Effector memory CD8-positive, alpha-beta T cell (primary cell): Measurements from ENCODE around the gene IL4R.
"Not testable (repeated sequence)": the region's sequence is repeated elsewhere in the genome, so short reads cannot be mapped to it uniquely, and the experiment has no call there.

Source experiments
- ATAC-seq: fragments of 150-1000 bp; cut with Tn5 transposase; replicated peaks from 2 replicates; pipeline ENCODE4 v1.10.0; 2021; ENCODE audit warnings: mild to moderate bottlenecking, moderate library complexity
- DNase-seq, 3 experiments: peaks; one replicate each; pipeline ENCODE4 v3.0.0; 2021
- H3K27ac Mint-ChIP-seq, 2 donors: one replicate each; pipeline ENCODE4 v1.8.0; 2022; ENCODE audit warnings: mild to moderate bottlenecking in 2 of 2, mixed read lengths in 2 of 2, moderate library complexity in 2 of 2
- H3K27me3 Mint-ChIP-seq, 2 donors: one replicate each; pipeline ENCODE4 v1.8.0; 2022; ENCODE audit warnings: mixed read lengths in 2 of 2
- H3K36me3 Mint-ChIP-seq: one replicate; pipeline ENCODE4 v1.8.0; 2022; ENCODE audit warnings: mild to moderate bottlenecking, moderate library complexity, mixed read lengths; ENCODE audit not compliant: insufficient read depth
- H3K4me1 Mint-ChIP-seq, 2 donors: one replicate each; pipeline ENCODE4 v1.8.0; 2022; ENCODE audit warnings: low read depth in 2 of 2, mixed read lengths in 2 of 2
- H3K4me3 Mint-ChIP-seq, 2 donors: one replicate each; pipeline ENCODE4 v1.8.0; 2022; ENCODE audit warnings: mild to moderate bottlenecking in 2 of 2, mixed read lengths in 2 of 2, moderate library complexity in 2 of 2
- H3K9me3 Mint-ChIP-seq, 2 donors: one replicate each; pipeline ENCODE4 v1.8.0; 2022; ENCODE audit warnings: mixed read lengths in 2 of 2

Gene IL4R

GRCh38 chr16:27275394-27275793 is 38.4 kb upstream of the IL4R start:
- ATAC-seq: no peak
- no peak overlapping the region for H3K27ac Mint-ChIP-seq
- H3K4me3 Mint-ChIP-seq: no peak overlapping the region
- no peaks in the 10 kb centered on the region for H3K9me3 Mint-ChIP-seq
- no peak for DNase-seq
- no peaks in the 10 kb centered on the region for H3K4me1 Mint-ChIP-seq
- no peaks in the 10 kb centered on the region for H3K27me3 Mint-ChIP-seq
- H3K36me3 Mint-ChIP-seq: no peaks in the 10 kb centered on the region

DNA sequence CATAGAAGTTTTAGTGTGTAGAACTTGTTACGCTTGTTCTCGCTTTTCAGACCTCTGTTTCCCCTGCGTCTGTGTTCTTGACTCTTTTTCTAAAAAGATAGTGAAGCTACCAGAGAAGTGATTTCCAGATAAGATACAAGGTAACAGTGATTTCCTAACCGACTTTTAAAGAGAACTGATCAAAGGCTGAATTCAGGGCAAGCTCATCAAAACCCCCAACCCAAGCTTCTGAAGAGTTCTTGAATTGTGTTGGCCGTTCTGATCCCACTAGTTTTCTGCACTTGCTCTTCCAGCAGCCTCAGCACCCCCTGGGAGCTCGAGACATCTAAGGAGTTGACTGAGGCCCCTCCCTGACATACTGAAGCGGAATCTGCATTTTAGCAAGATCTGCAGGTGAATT is 32.5 kb upstream of the IL4R start:
- Mint-ChIP-seq H3K4me3 (no peak overlapping the region), H3K4me1 (no peaks in the 10 kb centered on the region), H3K36me3 (no peaks in the 10 kb centered on the region), H3K9me3 (no peaks in the 10 kb centered on the region), H3K27me3 (no peaks in the 10 kb centered on the region), H3K27ac (no peak overlapping the region)
- DNase-seq (no peak), ATAC-seq (no peak)

DNA sequence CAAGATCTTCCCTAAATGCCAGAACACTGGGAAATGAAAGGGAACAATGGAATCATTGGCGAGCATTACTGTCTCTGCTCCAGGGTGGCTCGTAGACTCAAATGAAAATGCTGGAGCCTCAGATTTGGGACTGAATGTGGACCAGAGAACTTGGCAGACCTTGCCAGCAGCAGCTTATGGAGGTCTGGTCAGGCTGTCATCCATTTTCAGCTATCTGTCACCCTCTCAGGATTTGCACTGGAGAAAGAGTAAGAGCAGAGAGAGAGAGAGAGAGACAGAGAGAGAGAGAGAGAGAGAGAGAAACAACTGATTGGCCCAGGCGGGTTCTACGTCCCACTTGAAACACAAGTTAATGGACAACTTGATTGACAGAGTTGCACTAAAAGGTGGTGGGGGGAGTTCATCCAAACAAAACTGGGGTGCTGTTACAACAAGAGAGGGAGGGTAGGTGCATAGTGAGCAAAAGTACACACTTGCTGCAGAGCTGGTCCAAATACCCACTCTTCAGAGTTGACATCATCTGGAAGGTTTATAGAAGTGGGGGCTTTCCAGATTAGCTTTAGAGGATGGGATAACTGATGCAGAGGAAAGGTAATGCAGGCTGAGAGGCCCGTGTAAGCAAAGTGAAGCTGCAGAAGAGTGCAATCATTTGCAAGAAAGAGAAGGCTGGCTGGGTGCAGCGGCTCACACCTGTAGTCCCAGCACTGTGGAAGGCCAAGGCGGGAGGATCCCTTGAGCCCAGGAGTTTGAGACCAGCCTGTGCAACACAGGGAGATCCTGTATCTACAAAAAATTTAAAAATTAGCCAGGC is 28.7 kb upstream of the IL4R start:
- H3K27me3 Mint-ChIP-seq: no peaks in the 10 kb centered on the region
- H3K4me1 Mint-ChIP-seq: peaks cover 0 to 2% of the 10 kb centered on the region in 2 donors
- no peak overlapping the region for H3K4me3 Mint-ChIP-seq
- no peak for DNase-seq
- ATAC-seq: no peak
- peaks cover 0 to 2% of the 10 kb centered on the region in 2 donors for H3K9me3 Mint-ChIP-seq
- H3K27ac Mint-ChIP-seq: peak overlapping the region in 1 of 2 donors; percentile 44
- no peaks in the 10 kb centered on the region for H3K36me3 Mint-ChIP-seq

DNA sequence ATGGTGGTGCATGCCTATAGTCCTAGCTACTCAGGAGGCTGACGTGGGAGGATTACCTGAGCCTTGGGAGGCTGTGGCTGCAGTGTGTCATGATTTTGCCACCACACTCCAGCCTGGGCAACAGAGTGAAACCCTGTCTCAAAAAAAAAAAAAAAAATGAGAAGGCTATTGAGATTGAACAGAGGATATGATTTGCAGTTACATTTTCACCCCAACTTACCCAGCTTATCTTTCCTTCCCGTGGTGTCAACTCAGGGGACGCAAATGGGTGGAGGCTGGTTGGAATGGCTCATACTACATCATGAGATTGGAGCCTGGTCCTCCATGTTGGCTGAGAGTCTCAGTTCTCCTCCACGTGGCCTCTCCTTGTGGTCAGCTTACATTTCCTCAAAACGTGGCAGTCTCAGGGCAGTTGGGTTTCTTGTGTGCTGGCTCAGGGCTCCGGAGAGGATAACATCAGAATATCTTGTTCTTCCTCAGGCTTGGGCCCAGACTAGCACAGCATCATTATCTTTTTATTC is 28.0 kb upstream of the IL4R start:
- no peaks in the 10 kb centered on the region for H3K36me3 Mint-ChIP-seq
- H3K27me3 Mint-ChIP-seq: no peaks in the 10 kb centered on the region
- no peak for ATAC-seq
- DNase-seq: no peak
- H3K9me3 Mint-ChIP-seq: peaks cover 0 to 2% of the 10 kb centered on the region in 2 donors
- no peak overlapping the region for H3K27ac Mint-ChIP-seq
- peaks cover 0 to 2% of the 10 kb centered on the region in 2 donors for H3K4me1 Mint-ChIP-seq
- H3K4me3 Mint-ChIP-seq: no peak overlapping the region

DNA sequence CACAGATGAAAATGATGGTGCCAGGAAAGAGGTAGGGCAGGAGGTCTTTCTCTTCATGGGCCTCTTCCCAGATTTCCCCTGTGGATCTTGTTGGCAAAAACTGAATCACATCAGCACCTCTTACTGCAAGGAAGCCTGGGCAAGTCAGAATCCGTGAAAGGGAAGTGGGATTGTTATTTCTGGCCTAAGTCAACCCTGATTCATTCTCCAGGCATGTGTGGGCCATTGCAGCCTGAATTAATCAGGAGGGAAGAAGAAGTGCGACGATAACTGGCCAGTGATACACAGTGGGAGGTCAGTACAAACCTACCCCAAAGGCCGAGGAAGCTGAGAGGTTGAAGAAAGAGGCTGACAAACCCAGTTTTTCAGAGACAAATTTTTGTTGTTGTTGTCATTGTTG is 27.3 kb upstream of the IL4R start:
- H3K4me3 Mint-ChIP-seq: no peak overlapping the region
- peak overlapping the region in 1 of 2 donors; percentile 42 for H3K27ac Mint-ChIP-seq
- ATAC-seq: no peak
- peaks cover 0 to 2% of the 10 kb centered on the region in 2 donors for H3K9me3 Mint-ChIP-seq
- peaks cover 0 to 2% of the 10 kb centered on the region in 2 donors for H3K4me1 Mint-ChIP-seq
- no peak for DNase-seq
- no peaks in the 10 kb centered on the region for H3K27me3 Mint-ChIP-seq
- H3K36me3 Mint-ChIP-seq: no peaks in the 10 kb centered on the region

- H3K36me3 Mint-ChIP-seq: no peaks in the 10 kb centered on the region
- no peak for DNase-seq
- peaks cover 0 to 2% of the 10 kb centered on the region in 2 donors for H3K9me3 Mint-ChIP-seq
- H3K4me3 Mint-ChIP-seq: no peak overlapping the region
- no peak overlapping the region for H3K27ac Mint-ChIP-seq
- H3K27me3 Mint-ChIP-seq: no peaks in the 10 kb centered on the region
- no peak for ATAC-seq
- H3K4me1 Mint-ChIP-seq: peaks cover 0 to 2% of the 10 kb centered on the region in 2 donors
Measured at GRCh38 chr16:27287051-27287811, 26.5 kb upstream of the IL4R start.

DNA sequence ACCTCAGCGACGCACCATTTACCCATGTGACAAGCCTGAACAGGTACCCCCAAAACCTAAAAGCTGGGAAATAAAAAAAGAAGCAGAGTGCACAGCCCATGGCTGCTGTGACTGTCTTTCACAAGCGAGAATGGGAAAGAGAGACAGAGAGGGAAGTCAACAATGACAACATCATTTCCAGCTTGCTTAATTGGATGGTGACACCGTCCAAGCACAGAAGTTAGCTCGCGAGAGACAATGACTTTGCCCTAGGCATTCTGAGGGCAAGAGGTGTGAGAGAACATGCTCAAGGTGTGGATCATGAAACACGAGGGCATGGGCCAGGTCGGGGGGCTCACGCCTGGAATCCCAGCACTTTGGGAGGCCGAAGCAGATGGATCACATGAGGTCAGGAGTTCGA is 25.9 kb upstream of the IL4R start:
- Mint-ChIP-seq H3K27me3 (no peaks in the 10 kb centered on the region), H3K4me3 (no peak overlapping the region), H3K4me1 (peaks cover 0 to 2% of the 10 kb centered on the region in 2 donors), H3K9me3 (peaks cover 0 to 2% of the 10 kb centered on the region in 2 donors), H3K27ac (no peak overlapping the region), H3K36me3 (no peaks in the 10 kb centered on the region)
- DNase-seq (no peak), ATAC-seq (no peak)

GRCh38 chr16:27288313-27288712 is 25.5 kb upstream of the IL4R start:
- not testable (repeated sequence) for H3K4me3 Mint-ChIP-seq, H3K4me1 Mint-ChIP-seq, H3K27me3 Mint-ChIP-seq, H3K27ac Mint-ChIP-seq, DNase-seq, H3K9me3 Mint-ChIP-seq, H3K36me3 Mint-ChIP-seq, ATAC-seq

GRCh38 chr16:27289669-27290068 is 24.1 kb upstream of the IL4R start:
- Mint-ChIP-seq H3K27me3 (no peaks in the 10 kb centered on the region), H3K27ac (no peak overlapping the region), H3K4me3 (no peak overlapping the region)

DNA sequence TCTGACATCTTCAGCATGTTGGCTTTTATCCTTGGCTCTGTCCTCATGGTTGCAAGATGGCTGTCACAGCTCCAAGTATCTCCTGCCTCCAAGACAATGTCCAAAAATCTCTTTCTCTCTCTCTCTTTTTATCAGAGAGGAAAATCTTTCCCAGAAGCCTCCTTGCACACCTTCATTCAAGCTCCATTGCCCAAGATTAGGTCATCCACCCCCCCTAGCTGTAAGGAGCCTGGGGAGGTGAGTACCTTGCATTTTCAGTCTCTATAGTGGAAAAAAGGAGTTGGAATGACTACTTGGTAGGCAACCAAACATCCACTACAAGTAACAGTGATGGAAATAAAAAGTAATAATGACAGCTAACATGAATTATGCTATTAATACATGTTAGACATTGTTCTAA is 23.2 kb upstream of the IL4R start:
- Mint-ChIP-seq H3K4me3 (no peak overlapping the region), H3K27me3 (no peaks in the 10 kb centered on the region), H3K36me3 (no peaks in the 10 kb centered on the region), H3K9me3 (peaks cover 0 to 2% of the 10 kb centered on the region in 2 donors), H3K27ac (peak overlapping the region; percentile 28 to 34), H3K4me1 (peaks cover 0 to 4% of the 10 kb centered on the region in 2 donors)
- ATAC-seq: no peak
- no peak for DNase-seq

More at GRCh38 chr16:27289669-27290068, 24.1 kb upstream of the IL4R start:
- Mint-ChIP-seq H3K36me3 (no peaks in the 10 kb centered on the region), H3K4me1 (peaks cover 0 to 2% of the 10 kb centered on the region in 2 donors), H3K9me3 (peaks cover 0 to 2% of the 10 kb centered on the region in 2 donors)
- ATAC-seq (no peak), DNase-seq (no peak)

- Mint-ChIP-seq H3K27me3 (no peaks in the 10 kb centered on the region), H3K9me3 (peaks cover 0 to 2% of the 10 kb centered on the region in 2 donors), H3K4me1 (peaks cover 0 to 4% of the 10 kb centered on the region in 2 donors), H3K4me3 (no peak overlapping the region), H3K36me3 (no peaks in the 10 kb centered on the region), H3K27ac (peak overlapping the region in 1 of 2 donors; percentile 28)
- no peak for DNase-seq
- no peak for ATAC-seq
Measured at GRCh38 chr16:27291106-27291505, 22.7 kb upstream of the IL4R start.

DNA sequence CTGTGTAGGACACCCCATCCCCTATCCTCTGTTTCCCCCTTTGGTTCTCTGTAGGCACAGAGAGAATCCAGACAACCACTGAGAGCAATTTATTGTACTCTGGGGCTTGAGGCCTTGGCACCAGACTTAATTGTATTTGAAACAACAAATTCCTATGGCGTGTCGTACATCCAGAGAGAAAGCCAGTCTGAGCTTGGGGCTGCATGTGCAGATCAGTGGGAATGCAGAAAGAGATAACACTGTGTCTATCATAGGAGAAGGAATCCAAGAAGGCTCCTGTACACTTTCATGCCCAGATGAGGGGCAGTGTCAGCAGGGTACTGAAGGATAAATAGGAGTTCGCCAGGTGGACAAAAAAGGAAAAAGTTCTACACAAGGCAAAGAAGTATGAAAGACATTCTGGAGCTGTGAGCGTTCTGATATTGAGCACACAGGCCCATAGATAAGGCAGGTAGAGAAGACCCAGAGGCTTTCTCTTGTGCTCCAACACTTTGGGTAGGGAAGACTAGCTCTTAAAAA is 22.0 kb upstream of the IL4R start:
- ATAC-seq (no peak), DNase-seq (no peak)
- Mint-ChIP-seq H3K9me3 (peaks cover 0 to 2% of the 10 kb centered on the region in 2 donors), H3K27ac (no peak overlapping the region), H3K4me3 (no peak overlapping the region), H3K4me1 (peaks cover 0 to 4% of the 10 kb centered on the region in 2 donors), H3K27me3 (no peaks in the 10 kb centered on the region), H3K36me3 (no peaks in the 10 kb centered on the region)

- Mint-ChIP-seq H3K4me3 (no peak overlapping the region), H3K4me1 (peaks cover 0 to 2% of the 10 kb centered on the region in 2 donors), H3K9me3 (no peaks in the 10 kb centered on the region), H3K36me3 (no peaks in the 10 kb centered on the region), H3K27ac (no peak overlapping the region), H3K27me3 (no peaks in the 10 kb centered on the region)
- ATAC-seq (no peak), DNase-seq (no peak)
Measured at GRCh38 chr16:27293343-27293742, 20.4 kb upstream of the IL4R start.
